HepG2 (cell line): ENCODE results near the gene KDM4B. TPM values are rescaled to one million over a fixed set of nuclear protein-coding genes. Genes with fewer than 3 reads are reported as not detected.

ENCODE experiments used
- ATAC-seq: fragments of 200-7000 bp; cut with Tn5 transposase; 3 replicates; pipeline ENCODE4 v1.9.1; 2020; ENCODE audit warnings: mild to moderate bottlenecking, moderate library complexity
- BruUV-seq: library from RNA; stranded (reverse); fragments of 400-500 nt; replicated peaks from 2 replicates; lab custom pipeline; 2021; lab: Mats Ljungman, UMichigan
- CTCF ChIA-PET: fragments of 300-600 bp; formaldehyde crosslinking; extraction: SDS; loops from one replicate; lab custom pipeline; 2021; ENCODE audit warnings: low total read pairs, inconsistent platforms, low intra/inter-chr PET ratio; lab: Yijun Ruan, JAX
- POLR2A ChIA-PET: fragments of 350-600 bp; sonication (Branson Sonifier 250); formaldehyde crosslinking; loops from one replicate; lab custom pipeline; 2020; ENCODE audit warnings: antibody characterized with exemption, inconsistent platforms; lab: Yijun Ruan, JAX
- DNase-seq: peaks from one replicate; pipeline ENCODE4 v3.0.0-alpha.2; 2015; ENCODE audit warnings: low spot score
- FAIRE-seq: peaks from 3 replicates; lab custom pipeline; 2011; peaks lifted over from hg19 to GRCh38; lab: Jason Lieb, UNC
- H2AFZ ChIP-seq: one replicate; pipeline ENCODE4 v1.6.1; 2011; ENCODE audit warnings: low read length, inconsistent platforms
- H3K27ac ChIP-seq: fragments of 300-600 bp; 3 replicates; pipeline ENCODE4 v1.8.0; 2011; ENCODE audit warnings: mixed run types, mild to moderate bottlenecking, mixed read lengths, low read length, inconsistent platforms; ENCODE audit not compliant: insufficient read depth; ENCODE audit errors: extremely low read length
- H3K27me3 ChIP-seq, 2 experiments: fragments of 200-600 bp in 1 of 2; 2 replicates in 1 of 2; 3 replicates in 1 of 2; pipeline versions ENCODE4 v1.6.0 to v1.8.0; 2011; ENCODE audit warnings: low read length in 2 of 2, mild to moderate bottlenecking in 2 of 2, moderate library complexity in 2 of 2, inconsistent platforms in 1 of 2; ENCODE audit not compliant: insufficient read depth in 2 of 2, control insufficient read depth in 1 of 2
- H3K36me3 ChIP-seq, 2 experiments: fragments of 200-600 bp in 1 of 2; replicated peaks in 1 of 2; 2 replicates in 1 of 2; 3 replicates in 1 of 2; pipeline versions ENCODE4 v1.5.1 to v1.8.0; 2011; ENCODE audit warnings: low read length in 2 of 2, inconsistent platforms in 1 of 2; ENCODE audit not compliant: insufficient read depth in 2 of 2, control insufficient read depth in 1 of 2
- H3K4me1 ChIP-seq: 2 replicates; pipeline ENCODE4 v1.5.1; 2012; ENCODE audit warnings: low read length, inconsistent platforms; ENCODE audit not compliant: insufficient read depth
- H3K4me2 ChIP-seq: 2 replicates; pipeline ENCODE4 v1.6.0; 2011; ENCODE audit warnings: low read depth, low read length, inconsistent platforms
- H3K4me3 ChIP-seq, 3 experiments: fragments of 200-600 bp in 1 of 3; sonication (generic), shearing (Covaris generic) in 1 of 3; replicated peaks in 1 of 3; 2 replicates each; pipeline ENCODE4 v1.5.1; 2011 to 2016; ENCODE audit warnings: low read length in 3 of 3, inconsistent platforms in 2 of 3, low read depth in 2 of 3, mild to moderate bottlenecking in 2 of 3, control low read depth in 1 of 3, mixed read lengths in 1 of 3; ENCODE audit not compliant: insufficient read depth in 1 of 3
- H3K79me2 ChIP-seq: one replicate; pipeline ENCODE4 v1.6.1; 2011; ENCODE audit warnings: low read length, inconsistent platforms; ENCODE audit not compliant: insufficient read depth
- H3K9ac ChIP-seq: 2 replicates; pipeline ENCODE4 v1.6.0; 2011; ENCODE audit warnings: mild to moderate bottlenecking, low read depth, low read length, inconsistent platforms; ENCODE audit not compliant: insufficient read depth
- H3K9me3 ChIP-seq: 2 replicates; pipeline ENCODE4 v1.5.1; 2012; ENCODE audit warnings: mild to moderate bottlenecking, low read length
- H4K20me1 ChIP-seq: 2 replicates; pipeline ENCODE4 v1.6.0; 2011; ENCODE audit warnings: inconsistent platforms, mild to moderate bottlenecking, low read length, moderate library complexity; ENCODE audit not compliant: insufficient read depth
- EZH2 ChIP-seq: conservative IDR thresholded peaks from 2 replicates; pipeline ENCODE4 v1.6.1; 2012; ENCODE audit warnings: mild to moderate bottlenecking, low read depth, low read length, moderate library complexity
- FOXM1 ChIP-seq: sonication (generic); formaldehyde crosslinking; IDR thresholded peaks from 2 replicates; pipeline ENCODE4 v1.5.0; 2020; ENCODE audit warnings: missing genetic modification reagents
- HES4 ChIP-seq: sonication (generic); formaldehyde crosslinking; IDR thresholded peaks from 2 replicates; pipeline ENCODE4 v1.9.0; 2021; ENCODE audit warnings: mild to moderate bottlenecking, missing genetic modification reagents, borderline replicate concordance
- IKZF4 ChIP-seq: sonication (generic); formaldehyde crosslinking; IDR thresholded peaks from 2 replicates; pipeline ENCODE4 v1.5.1; 2020; ENCODE audit warnings: borderline replicate concordance, mild to moderate bottlenecking, low read depth, missing genetic modification reagents; ENCODE audit errors: not compliant biosample characterization
- KAT8 ChIP-seq: IDR thresholded peaks from 2 replicates; pipeline ENCODE4 v1.6.1; 2016; ENCODE audit warnings: missing genetic modification reagents, missing compliant biosample characterization
- KDM5B ChIP-seq: sonication (generic); formaldehyde crosslinking; IDR thresholded peaks from 2 replicates; pipeline ENCODE4 v1.4.0; 2020; ENCODE audit warnings: missing genetic modification reagents, mild to moderate bottlenecking, borderline replicate concordance
- POLR2AphosphoS2 ChIP-seq: IDR thresholded peaks from 2 replicates; pipeline ENCODE4 v1.6.1; 2011; ENCODE audit warnings: low read depth, low read length, improper control_type of control experiment
- SNAPC2 ChIP-seq: sonication (generic); formaldehyde crosslinking; IDR thresholded peaks from 2 replicates; pipeline ENCODE4 v1.8.1; 2022; ENCODE audit warnings: mild to moderate bottlenecking, missing genetic modification reagents
- SP4 ChIP-seq: sonication (generic); formaldehyde crosslinking; IDR thresholded peaks from 2 replicates; pipeline ENCODE4 v1.8.1; 2023; ENCODE audit warnings: mild to moderate bottlenecking, missing genetic modification reagents
- ZBTB8A ChIP-seq: sonication (generic); formaldehyde crosslinking; IDR thresholded peaks from 2 replicates; pipeline ENCODE4 v1.4.0; 2020; ENCODE audit warnings: mild to moderate bottlenecking, low read depth, missing genetic modification reagents, borderline replicate concordance
- ZHX2 ChIP-seq, 2 experiments: sonication (generic) in 1 of 2; formaldehyde crosslinking in 1 of 2; IDR thresholded peaks; 2 replicates each; pipeline versions ENCODE4 v1.6.1 to v1.9.0; 2014 to 2022; ENCODE audit warnings: antibody characterized with exemption in 1 of 2, borderline replicate concordance in 1 of 2, inconsistent platforms in 1 of 2, low read depth in 1 of 2, missing genetic modification reagents in 1 of 2
- ZNF205 ChIP-seq: IDR thresholded peaks from 2 replicates; pipeline ENCODE4 v1.6.1; 2018; ENCODE audit warnings: missing biosample characterization, missing genetic modification reagents
- ZNF276 ChIP-seq: sonication (generic); formaldehyde crosslinking; IDR thresholded peaks from 2 replicates; pipeline ENCODE4 v1.4.0; 2020; ENCODE audit warnings: mild to moderate bottlenecking, low read depth, missing genetic modification reagents
- ZNF446 ChIP-seq: sonication (generic); formaldehyde crosslinking; IDR thresholded peaks from 2 replicates; pipeline ENCODE4 v1.5.0; 2020; ENCODE audit warnings: mild to moderate bottlenecking, missing genetic modification reagents
- ZNF7 ChIP-seq: IDR thresholded peaks from 2 replicates; pipeline ENCODE4 v1.6.1; 2016; ENCODE audit warnings: missing biosample characterization, missing genetic modification reagents
- ZNF879 ChIP-seq: sonication (generic); formaldehyde crosslinking; IDR thresholded peaks from 2 replicates; pipeline ENCODE4 v1.8.1; 2023; ENCODE audit warnings: missing genetic modification reagents
- WGBS: methylation state at CpG from one replicate; pipeline ENCODE4 v1.1.6; 2017; ENCODE audit warnings: low lambda C conversion rate; 5-methylcytosine and 5-hydroxymethylcytosine counted together
- in situ Hi-C: cut with HindIII; loops from 2 replicates; pipeline ENCODE4 v1.10.0; 2017; ENCODE audit warnings: low pct_unique_long_range_greater_than_20kb; ENCODE audit not compliant: extremely low pct_ligation_motif_present
- intact Hi-C: fragments of 100-400 bp; cut with micrococcal nuclease; formaldehyde crosslinking; loops from one replicate; pipeline ENCODE4 v1.10.0; 2022; ENCODE audit not compliant: unreplicated experiment
- polyA plus RNA-seq, 8 experiments: library from polyadenylated mRNA; depleted of rRNA in 3 of 8; stranded (reverse) in 7 of 8; unstranded in 1 of 8; fragments of >200 nt; fragmentation: Illumina TruSeq in 4 of 8; extraction: Trizol in 4 of 8; gene quantifications; 2 replicates each; pipeline versions ENCODE4 v1.2.1 to v1.2.3, GENCODE V29; 2011 to 2016; ENCODE audit warnings: low read depth in 4 of 8, missing spikeins in 1 of 8, mixed read lengths in 1 of 8; ENCODE audit not compliant: insufficient read depth in 1 of 8
- total RNA-seq, 5 experiments: library from RNA; depleted of rRNA; stranded (reverse); fragments of >200 nt; fragmentation: Illumina TruSeq; extraction: Trizol; gene quantifications; 2 replicates each; pipeline ENCODE4 v1.2.3, GENCODE V29; 2016; ENCODE audit warnings: low read depth in 1 of 5
- TF ChIP-seq, protein P1 (sequence below): sonication (generic); formaldehyde crosslinking; IDR thresholded peaks from 2 replicates; pipeline ENCODE4 v1.4.0; 2020; ENCODE audit warnings: missing genetic modification reagents

Gene KDM4B
- total and polyA plus RNA-seq, 2 of the 13 experiments (the other 11 are each of a cell fraction or from before 2014, with no cell fraction given): 4.9 to 14.6 TPM

- BruUV-seq: no TSS peak
- peaks cover 33% of the 10 kb centered on the region; the same call in 1 of the 2 replicates for H4K20me1 ChIP-seq
- H3K79me2 ChIP-seq: peaks cover 7% of the 10 kb centered on the region
- TF ChIP-seq SNAPC2: no peak
- TF ChIP-seq, protein P1, sequence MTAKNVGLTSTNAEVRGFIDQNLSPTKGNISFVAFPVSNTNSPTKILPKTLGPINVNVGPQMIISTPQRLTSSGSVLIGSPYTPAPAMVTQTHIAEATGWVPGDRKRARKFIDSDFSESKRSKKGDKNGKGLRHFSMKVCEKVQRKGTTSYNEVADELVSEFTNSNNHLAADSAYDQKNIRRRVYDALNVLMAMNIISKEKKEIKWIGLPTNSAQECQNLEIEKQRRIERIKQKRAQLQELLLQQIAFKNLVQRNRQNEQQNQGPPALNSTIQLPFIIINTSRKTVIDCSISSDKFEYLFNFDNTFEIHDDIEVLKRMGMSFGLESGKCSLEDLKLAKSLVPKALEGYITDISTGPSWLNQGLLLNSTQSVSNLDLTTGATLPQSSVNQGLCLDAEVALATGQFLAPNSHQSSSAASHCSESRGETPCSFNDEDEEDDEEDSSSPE: no peak
- TF ChIP-seq KDM5B (CRISPR knock-in tag): no peak
- TF ChIP-seq FOXM1 (CRISPR knock-in tag): no peak
- TF ChIP-seq EZH2: no peak
- TF ChIP-seq ZNF7 (CRISPR knock-in tag): no peak
- TF ChIP-seq KAT8 (CRISPR knock-in tag): no peak
- no peak for TF ChIP-seq HES4
- no peak for TF ChIP-seq IKZF4 (CRISPR knock-in tag)
- no peak for TF ChIP-seq ZHX2 (IDR thresholded peaks at IDR 0.05; ENCODE audit: low read depth)
- no peak for TF ChIP-seq ZHX2 (CRISPR knock-in tag; IDR thresholded peaks at IDR 0.05; ENCODE audit: borderline replicate concordance)
- no peak for TF ChIP-seq ZNF446 (CRISPR knock-in tag)
- no peak for TF ChIP-seq ZNF276
- no peak for TF ChIP-seq ZNF205 (CRISPR knock-in tag)
- no peak for TF ChIP-seq ZNF879
- TF ChIP-seq SP4 (CRISPR knock-in tag): no peak
- no peak for TF ChIP-seq POLR2AphosphoS2
- TF ChIP-seq ZBTB8A (CRISPR knock-in tag): no peak
- no peak overlapping the region for H3K4me2 ChIP-seq
- H3K9ac ChIP-seq: no peak overlapping the region
- ChIA-PET CTCF (no interaction called here), POLR2A (no interaction called here)
- intact Hi-C loops (no loop called here), in situ Hi-C loops (no loop called here)
- no peaks in the 10 kb centered on the region for H3K27me3 ChIP-seq
- no peak overlapping the region for H3K27ac ChIP-seq
- ATAC-seq (no peak), DNase-seq (no peak), FAIRE-seq (no peak)
- no peak overlapping the region for H2AFZ ChIP-seq
- H3K9me3 ChIP-seq: no peaks in the 10 kb centered on the region
- 97% methylated on average over 7 of the region's 19 CpGs for WGBS
- no peak overlapping the region for H3K4me3 ChIP-seq
- H3K36me3 ChIP-seq: peaks cover 9 to 12% of the 10 kb centered on the region in 2 experiments; a peak in 4 of 5 replicates
- no peaks in the 10 kb centered on the region for H3K4me1 ChIP-seq
Measured at GRCh38 chr19:5023128-5023571, 54.2 kb downstream of the KDM4B start.
